AG04450 (cell line): ENCODE results near the gene STOM. TPM values are rescaled to one million over a fixed set of nuclear protein-coding genes. Genes with fewer than 3 reads are reported as not detected.

Experiments used
- CTCF ChIA-PET: fragments of 300-600, 350-600 bp; formaldehyde crosslinking; extraction: SDS; loops from one replicate; lab custom pipeline; 2022; ENCODE audit warnings: antibody characterized with exemption, inconsistent platforms; lab: Charles Lee
- POLR2A ChIA-PET: fragments of 350-600 bp; formaldehyde crosslinking; extraction: SDS; loops from one replicate; lab custom pipeline; 2021; ENCODE audit warnings: antibody characterized with exemption, inconsistent platforms; lab: Yijun Ruan, JAX
- DNase-seq: peaks from one replicate; pipeline ENCODE4 v3.0.0-alpha.2; 2011; ENCODE audit warnings: low read depth, low spot score
- H3K27ac ChIP-seq: one replicate; pipeline ENCODE4 v1.5.1; 2012; ENCODE audit warnings: low read depth, low read length, control low read depth
- H3K27me3 ChIP-seq: one replicate; pipeline ENCODE4 v1.6.0; 2012; ENCODE audit warnings: low read length; ENCODE audit not compliant: control insufficient read depth, insufficient read depth
- H3K4me3 ChIP-seq: 2 replicates; pipeline ENCODE4 v1.5.1; 2011; ENCODE audit warnings: mild to moderate bottlenecking, low read depth, low read length, control low read depth
- H3K9me3 ChIP-seq: 2 replicates; pipeline ENCODE4 v1.5.1; 2012; ENCODE audit warnings: low read length; ENCODE audit not compliant: control insufficient read depth, insufficient read depth
- polyA plus RNA-seq: library from polyadenylated mRNA; depleted of rRNA; stranded (reverse); fragments of >200 nt; gene quantifications from 2 replicates; pipeline ENCODE4 v1.2.3, GENCODE V29; 2011
- TF ChIP-seq, protein P1 (sequence below): IDR thresholded peaks from 2 replicates; pipeline ENCODE4 v1.5.1; 2011; ENCODE audit warnings: low read depth, low read length, control low read depth, inconsistent platforms

The STOM gene
- polyA plus RNA-seq, 1 experiment = 510 TPM

DNA sequence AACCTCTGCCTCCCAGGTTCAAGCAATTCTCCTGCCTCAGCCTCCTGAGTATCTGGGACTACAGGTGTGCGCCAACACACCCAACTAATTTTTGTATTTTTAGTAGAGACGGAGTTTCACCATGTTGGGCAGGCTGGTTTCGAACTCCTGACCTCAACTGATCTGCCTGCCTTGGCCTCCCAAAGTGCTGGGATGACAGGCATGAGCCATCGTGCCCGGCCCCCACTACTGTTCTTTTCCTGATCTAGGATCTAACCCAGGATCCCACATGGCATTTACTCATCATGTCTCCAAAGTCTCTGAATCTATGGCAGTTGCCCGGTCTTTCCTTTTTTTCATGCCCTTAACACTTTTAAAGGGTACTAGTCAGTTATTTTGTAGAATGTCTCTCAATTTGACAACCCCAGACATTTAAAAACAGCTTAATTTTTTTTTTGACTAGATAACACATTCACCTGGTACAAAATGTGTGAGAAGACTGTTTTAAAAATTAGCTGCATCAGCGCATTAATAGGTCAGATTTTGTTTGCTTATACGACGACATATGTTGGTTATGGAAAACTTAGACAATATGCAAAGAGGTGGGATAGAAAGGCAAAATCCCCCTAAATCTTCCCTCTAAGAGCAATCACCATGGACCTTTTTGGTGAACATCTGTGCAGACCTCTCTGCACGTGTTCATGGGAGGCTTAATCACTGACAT, 46.5 kb downstream of the STOM start:
- no peak overlapping the region for H3K27ac ChIP-seq
- ChIA-PET CTCF (interaction anchor here (0.5 kb wide), 1 partner anchor 14 kb away, joined by 3 read pairs; no protein-coding TSS in a partner anchor), POLR2A (no interaction called here)
- H3K4me3 ChIP-seq = no peak overlapping the region
- H3K27me3 ChIP-seq = no peaks in the 10 kb centered on the region
- H3K9me3 ChIP-seq = peaks cover 7% of the 10 kb centered on the region
- TF ChIP-seq, protein P1, sequence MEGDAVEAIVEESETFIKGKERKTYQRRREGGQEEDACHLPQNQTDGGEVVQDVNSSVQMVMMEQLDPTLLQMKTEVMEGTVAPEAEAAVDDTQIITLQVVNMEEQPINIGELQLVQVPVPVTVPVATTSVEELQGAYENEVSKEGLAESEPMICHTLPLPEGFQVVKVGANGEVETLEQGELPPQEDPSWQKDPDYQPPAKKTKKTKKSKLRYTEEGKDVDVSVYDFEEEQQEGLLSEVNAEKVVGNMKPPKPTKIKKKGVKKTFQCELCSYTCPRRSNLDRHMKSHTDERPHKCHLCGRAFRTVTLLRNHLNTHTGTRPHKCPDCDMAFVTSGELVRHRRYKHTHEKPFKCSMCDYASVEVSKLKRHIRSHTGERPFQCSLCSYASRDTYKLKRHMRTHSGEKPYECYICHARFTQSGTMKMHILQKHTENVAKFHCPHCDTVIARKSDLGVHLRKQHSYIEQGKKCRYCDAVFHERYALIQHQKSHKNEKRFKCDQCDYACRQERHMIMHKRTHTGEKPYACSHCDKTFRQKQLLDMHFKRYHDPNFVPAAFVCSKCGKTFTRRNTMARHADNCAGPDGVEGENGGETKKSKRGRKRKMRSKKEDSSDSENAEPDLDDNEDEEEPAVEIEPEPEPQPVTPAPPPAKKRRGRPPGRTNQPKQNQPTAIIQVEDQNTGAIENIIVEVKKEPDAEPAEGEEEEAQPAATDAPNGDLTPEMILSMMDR = no peak
- no peak for DNase-seq

DNA sequence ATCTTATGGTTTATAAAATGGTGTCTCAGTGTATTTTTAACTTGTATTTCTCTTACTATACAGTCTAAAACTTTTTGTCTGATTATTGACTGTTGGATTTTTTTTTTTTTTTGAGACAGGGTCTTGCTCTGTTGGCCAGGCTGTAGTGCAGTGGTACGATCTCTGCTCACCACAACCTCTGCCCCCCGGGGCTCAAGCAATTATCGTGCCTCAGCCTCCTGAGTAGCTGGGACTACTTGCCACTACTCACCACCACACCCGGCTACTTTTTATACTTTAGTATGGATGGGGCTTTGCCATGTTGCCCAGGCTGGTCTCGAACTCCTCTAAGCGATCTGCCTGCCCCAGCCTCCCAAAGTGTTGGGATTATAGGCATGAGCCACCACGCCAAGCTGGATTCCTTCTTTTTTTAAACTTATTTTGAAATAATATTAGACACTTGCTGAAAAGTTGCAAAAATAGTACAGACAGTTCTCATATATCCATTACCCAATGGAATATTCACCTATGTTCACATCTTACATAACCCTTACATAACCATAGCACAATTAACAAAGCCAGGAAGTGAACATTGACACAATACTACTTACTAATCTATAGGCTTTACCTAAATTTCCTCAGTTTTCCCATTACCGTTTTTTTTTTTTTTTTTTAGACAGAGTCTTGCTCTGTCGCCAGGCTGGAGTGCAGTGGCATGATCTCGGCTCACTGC, 47.2 kb downstream of the STOM start:
- POLR2A ChIA-PET = interaction anchor here (1.4 kb wide), 1 partner anchor 75 kb away, joined by 5 read pairs; no protein-coding TSS in a partner anchor
- Histone ChIP-seq H3K9me3 (peaks cover 7% of the 10 kb centered on the region), H3K27ac (peak overlapping the region; percentile 96), H3K27me3 (no peaks in the 10 kb centered on the region), H3K4me3 (no peak overlapping the region)
- TF ChIP-seq, protein P1 = no peak
- DNase-seq = no peak
- CTCF ChIA-PET = interaction anchor here (0.5 to 1.4 kb wide), 3 partner anchors 9 to 52 kb away, joined by 3 to 5 read pairs (median 3); no protein-coding TSS in a partner anchor

DNA sequence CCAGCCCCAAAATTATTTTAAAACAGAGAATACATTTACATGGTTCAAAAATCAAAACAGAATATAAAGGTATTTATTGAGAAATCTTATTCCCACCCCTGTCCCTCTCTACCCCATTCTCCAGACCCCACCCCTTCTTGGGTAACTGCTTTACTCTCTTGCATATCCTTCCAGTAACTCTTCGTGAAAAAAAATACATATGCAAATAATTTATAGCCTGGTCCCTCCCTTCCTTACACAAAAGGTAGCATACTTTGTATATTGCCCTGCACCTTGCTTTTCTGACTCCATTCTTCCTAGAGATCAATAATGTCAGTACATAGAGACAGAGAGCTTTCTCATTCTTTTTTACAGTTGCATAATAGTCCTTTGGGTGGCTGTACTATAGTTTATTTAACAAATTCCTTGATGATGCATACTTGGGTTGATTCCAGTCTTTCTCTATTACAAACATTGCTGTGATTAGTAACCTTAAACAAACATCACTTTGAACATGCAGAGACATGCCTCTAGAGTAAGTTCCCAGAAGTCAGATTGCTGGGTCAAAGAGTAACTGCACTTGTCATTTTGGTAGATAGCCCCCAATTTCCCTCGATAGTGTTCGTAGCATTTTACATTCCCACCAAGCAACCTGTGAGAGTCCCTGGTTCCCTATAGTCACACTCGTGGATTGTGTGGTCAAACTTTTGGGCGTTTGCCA, 47.9 kb downstream of the STOM start:
- no peak overlapping the region for H3K4me3 ChIP-seq
- H3K9me3 ChIP-seq = peaks cover 7% of the 10 kb centered on the region
- H3K27ac ChIP-seq = peak overlapping the region; percentile 96
- DNase-seq = peak; percentile 91
- ChIA-PET POLR2A (interaction anchor here (0.6 to 1.4 kb wide), 4 partner anchors 29 to 76 kb away, joined by 3 to 5 read pairs (median 4); no protein-coding TSS in a partner anchor), CTCF (interaction anchor here (1.4 to 4.9 kb wide), 2 partner anchors 10 to 55 kb away, joined by 3 to 169 read pairs; no protein-coding TSS in a partner anchor)
- TF ChIP-seq, protein P1 = no peak
- no peaks in the 10 kb centered on the region for H3K27me3 ChIP-seq

DNA sequence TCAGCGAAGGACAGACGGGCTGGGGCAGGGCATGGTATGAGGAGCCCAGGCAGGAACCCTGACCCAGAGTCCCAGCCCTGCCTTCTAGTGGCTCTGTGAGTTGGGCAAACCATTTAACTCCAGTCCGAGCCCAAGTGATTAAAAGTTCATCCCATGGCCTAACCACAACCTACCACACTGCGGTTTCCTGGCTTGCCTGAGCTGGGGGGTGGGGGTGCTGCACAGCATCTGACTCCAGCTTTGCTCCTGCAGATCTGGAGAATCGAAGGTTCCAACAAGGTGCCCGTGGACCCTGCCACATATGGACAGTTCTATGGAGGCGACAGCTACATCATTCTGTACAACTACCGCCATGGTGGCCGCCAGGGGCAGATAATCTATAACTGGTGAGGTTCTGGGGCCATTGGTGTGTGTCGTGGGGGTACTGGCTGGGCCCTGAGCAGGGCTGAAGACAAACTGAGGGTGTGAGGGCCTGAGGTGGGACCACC, 49.0 kb downstream of the STOM start:
- H3K27ac ChIP-seq = peak overlapping the region; percentile 61
- no peak overlapping the region for H3K4me3 ChIP-seq
- H3K9me3 ChIP-seq = peaks cover 7% of the 10 kb centered on the region
- POLR2A ChIA-PET = interaction anchor here (0.6 to 2.0 kb wide), 5 partner anchors 11 to 78 kb away, joined by 3 to 10 read pairs (median 5); no protein-coding TSS in a partner anchor
- TF ChIP-seq, protein P1 = no peak
- CTCF ChIA-PET = interaction anchor here (0.7 to 4.9 kb wide), 26 partner anchors 8 to 335 kb away, joined by 3 to 202 read pairs (median 13); no protein-coding TSS in a partner anchor
- no peaks in the 10 kb centered on the region for H3K27me3 ChIP-seq
- DNase-seq = no peak
